ENCODE data around the gene EGF.
"Not testable (repeated sequence)": the region's sequence is repeated elsewhere in the genome, so short reads cannot be mapped to it uniquely, and the experiment has no call there.

The EGF gene

DNA sequence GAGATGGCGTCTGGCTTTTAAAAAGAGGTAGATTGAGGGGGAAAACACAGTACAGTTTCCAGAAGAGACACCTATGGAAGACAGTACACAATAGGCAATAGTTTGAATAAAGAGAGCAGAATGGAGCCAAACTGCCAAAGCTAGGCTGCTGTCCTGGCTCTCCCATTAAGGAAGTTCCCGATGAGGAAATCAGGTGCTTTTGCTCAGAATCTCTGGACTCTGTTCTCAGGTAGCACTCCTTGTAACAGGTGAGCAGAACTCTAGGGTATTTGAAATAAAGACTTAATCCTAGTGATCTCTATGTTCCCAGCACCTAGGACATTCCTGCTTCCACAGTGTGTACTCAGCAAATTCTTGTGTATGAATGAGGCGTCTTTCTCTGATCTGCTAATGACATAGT lies 1.6 kb downstream of the EGF start:
- DNase-seq (ENCODE audit: low read depth in 3 of 3) = no peak

- DNase-seq (ENCODE audit: low read depth in 3 of 3) = no peak
These were observed 2.8 kb downstream of the EGF start for GRCh38 chr4:109915385-109916026.

GRCh38 chr4:109916027-109916409 lies 3.3 kb downstream of the EGF start:
- no peak for DNase-seq (ENCODE audit: low read depth in 3 of 3)

GRCh38 chr4:109921384-109921808 lies 8.7 kb downstream of the EGF start:
- DNase-seq (ENCODE audit: low read depth in 3 of 3) = no peak

DNA sequence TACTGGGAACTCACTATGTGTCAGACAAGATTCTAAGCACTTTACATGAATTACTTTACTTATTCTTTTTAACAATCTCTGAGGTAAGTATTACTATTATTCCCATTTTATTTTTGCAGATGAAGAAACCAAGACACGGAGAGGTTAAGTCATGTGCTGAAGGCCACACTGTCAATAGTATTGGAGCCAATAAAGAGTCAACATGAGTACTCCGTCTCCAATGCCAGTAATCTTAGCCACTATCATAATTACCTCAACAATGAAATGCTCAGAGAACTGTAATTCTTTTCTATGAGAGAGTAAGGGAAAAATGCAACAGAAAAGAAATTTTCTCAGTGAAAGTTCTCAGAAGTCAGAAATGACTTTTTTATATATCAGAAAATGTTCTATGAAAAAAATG lies 12.7 kb downstream of the EGF start:
- no peak for DNase-seq (ENCODE audit: low read depth in 3 of 3)

DNA sequence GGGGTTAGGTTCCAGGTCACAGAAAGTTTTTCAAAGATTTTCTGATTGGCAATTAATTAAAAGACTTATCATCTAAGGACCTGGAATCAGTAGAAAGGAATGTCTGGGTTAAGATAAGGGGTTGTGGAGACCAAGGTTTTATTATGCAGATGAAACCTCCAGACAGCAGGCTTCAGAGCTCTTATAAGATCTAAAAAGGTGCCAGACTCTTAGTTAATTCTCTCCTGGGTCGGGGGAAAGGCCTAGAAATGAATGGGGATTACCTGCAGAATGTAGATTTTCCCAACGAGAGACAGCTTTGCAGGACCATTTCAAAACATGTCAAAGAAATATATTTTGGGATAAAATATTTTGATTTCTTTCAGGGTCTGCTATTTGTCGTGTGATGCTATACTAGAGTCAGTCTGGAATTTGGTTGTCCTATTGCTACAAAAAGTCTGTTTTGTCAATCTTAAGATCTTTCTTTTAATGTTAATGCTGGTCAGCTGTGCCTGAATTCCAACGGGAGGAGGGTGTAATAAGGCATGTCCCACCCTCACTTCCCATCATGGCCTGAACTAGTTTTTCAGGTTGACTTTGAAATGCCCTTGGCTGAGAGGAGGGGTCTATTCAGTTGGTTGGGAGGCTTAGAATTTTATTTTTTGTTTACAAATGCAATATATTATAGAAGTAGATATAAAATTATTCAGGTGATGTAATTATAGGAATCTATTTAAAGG lies 15.8 kb downstream of the EGF start:
- no peak for DNase-seq (ENCODE audit: low read depth in 3 of 3)

- no peak for DNase-seq (ENCODE audit: low read depth in 3 of 3)
These were observed 17.8 kb downstream of the EGF start for GRCh38 chr4:109930464-109930863.

- no peak for DNase-seq (ENCODE audit: low read depth in 3 of 3)
These were observed 18.2 kb downstream of the EGF start for GRCh38 chr4:109930872-109931271.

GRCh38 chr4:109931318-109931717 lies 18.6 kb downstream of the EGF start:
- no peak for DNase-seq (ENCODE audit: low read depth in 3 of 3)

GRCh38 chr4:109937352-109937751 lies 24.7 kb downstream of the EGF start:
- DNase-seq (ENCODE audit: low read depth in 3 of 3) = not testable (repeated sequence)

- DNase-seq (ENCODE audit: low read depth in 3 of 3) = no peak
These were observed 26.5 kb downstream of the EGF start for GRCh38 chr4:109939190-109939589.

- DNase-seq (ENCODE audit: low read depth in 3 of 3) = no peak
These were observed 29.7 kb downstream of the EGF start for GRCh38 chr4:109942292-109942926.

DNA sequence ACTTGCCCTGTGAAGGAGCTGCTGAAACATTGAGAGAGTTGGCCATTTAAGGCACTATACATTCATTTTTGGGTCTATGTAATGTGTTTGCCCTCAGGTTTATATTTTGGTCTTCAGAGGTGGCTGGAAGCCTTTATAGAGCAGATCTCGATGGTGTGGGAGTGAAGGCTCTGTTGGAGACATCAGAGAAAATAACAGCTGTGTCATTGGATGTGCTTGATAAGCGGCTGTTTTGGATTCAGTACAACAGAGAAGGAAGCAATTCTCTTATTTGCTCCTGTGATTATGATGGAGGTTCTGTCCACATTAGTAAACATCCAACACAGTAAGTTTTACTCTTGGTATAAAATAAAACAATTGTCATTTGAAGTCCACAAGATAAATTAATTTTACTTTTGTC lies 31.1 kb downstream of the EGF start:
- no peak for DNase-seq (ENCODE audit: low read depth in 3 of 3)

DNA sequence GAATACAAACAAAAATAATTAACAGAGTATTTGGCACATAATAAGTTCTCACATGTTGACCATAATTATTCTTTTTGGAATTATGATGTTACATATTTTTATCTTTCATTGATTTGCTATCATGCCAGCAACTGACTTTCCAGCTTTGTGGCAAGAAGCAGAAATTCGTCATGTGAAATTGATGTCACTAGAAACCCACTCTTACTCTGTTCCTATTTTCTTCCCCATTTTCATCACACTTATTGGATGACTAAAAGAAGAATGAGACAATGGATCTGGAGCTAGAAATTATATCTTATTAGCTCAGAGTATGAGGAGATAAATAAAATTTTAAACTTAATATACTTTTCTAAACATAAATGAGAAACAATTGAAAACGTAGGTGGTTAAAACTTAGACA lies 31.9 kb downstream of the EGF start:
- DNase-seq (ENCODE audit: low read depth in 3 of 3) = no peak

- DNase-seq (ENCODE audit: low read depth in 3 of 3) = peak in 1 of 3 experiments; percentile 8
These were observed 32.4 kb downstream of the EGF start for GRCh38 chr4:109945056-109945455.

- DNase-seq (ENCODE audit: low read depth in 3 of 3) = no peak
These were observed 33.4 kb downstream of the EGF start for GRCh38 chr4:109946120-109946519.

DNA sequence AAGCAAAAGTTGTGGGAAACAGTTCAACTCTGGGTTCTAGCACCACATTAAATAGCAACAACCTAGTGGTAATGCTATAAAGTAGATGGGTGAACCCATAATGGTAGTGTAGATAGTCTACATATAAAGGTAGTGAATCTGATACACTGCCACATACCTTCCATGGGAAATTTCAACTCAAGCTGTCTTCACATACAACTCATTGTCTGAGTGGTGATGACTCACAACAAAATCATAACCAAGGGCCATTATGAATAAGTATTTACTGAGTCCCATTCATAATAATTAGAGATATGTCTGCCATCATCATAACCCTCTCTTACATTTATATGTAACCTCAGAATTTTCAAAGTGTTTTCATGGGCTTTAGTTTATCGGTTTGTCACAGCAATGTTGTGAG lies 34.8 kb downstream of the EGF start:
- no peak for DNase-seq (ENCODE audit: low read depth in 3 of 3)

DNA sequence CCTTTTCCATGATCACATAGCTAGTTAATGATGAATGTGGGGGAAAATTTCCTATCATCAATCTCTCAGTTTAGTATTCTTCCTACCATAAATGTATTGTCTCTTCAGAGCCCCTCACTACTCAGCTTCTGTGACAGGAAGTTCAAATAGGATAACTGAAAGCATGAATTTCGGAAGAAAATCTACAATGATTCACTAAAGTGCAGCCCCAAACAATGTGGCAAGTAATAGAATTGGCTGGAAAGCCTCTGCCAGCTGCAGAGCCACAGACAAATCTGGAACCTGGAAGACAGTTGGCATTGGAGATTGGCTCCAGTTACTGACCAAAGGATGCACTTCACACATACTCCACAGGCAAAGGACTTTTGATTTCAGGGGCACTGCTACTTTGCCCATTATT lies 35.2 kb downstream of the EGF start:
- DNase-seq (ENCODE audit: low read depth in 3 of 3) = no peak

DNA sequence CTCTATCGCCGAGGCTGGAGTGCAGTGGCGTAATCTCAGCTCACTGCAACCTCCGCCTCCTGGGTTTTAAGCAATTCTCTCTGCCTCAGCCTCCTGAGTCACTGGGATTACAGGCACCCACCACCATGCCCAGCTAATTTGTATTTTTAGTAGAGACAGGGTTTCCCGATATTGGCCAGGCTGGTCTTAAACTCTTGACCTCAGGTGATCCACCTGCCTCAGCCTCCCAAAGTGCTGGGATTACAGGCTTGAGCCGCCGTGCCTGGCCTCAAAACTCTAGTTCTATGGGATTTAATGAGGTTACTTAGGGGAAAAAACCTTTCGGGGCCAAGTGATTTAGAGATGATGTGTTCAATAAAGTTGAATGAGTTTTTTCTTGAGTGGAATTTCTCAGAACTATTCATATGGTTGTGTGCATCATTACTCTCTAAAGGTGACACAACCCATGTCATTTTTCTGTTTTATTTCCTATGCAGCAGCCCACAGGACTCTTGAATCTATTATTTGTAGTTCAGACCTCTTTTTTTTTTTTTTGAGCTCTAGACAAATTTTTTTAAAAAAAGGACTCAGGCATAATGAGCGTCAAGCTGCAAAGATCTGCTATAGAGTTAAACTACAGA lies 36.5 kb downstream of the EGF start:
- not testable (repeated sequence) for DNase-seq (ENCODE audit: low read depth in 3 of 3)

DNA sequence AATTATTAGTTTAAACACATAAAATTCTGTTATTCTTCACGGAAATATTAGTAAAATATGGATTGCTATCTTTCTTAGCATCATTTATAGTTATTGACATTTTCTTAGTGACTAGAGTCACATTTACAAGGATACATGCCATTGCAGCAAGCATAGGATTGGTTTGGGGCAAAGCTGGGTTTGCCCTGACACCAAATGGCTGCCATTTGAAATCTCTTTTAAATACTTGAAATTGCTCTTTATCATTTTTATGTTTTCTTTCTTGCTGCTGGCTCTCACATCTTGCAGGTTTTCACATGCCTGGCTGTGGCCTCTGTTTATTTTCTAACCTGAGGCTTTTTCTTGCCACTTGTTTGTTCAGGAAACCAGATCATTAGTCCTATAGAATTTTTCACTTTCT lies 39.9 kb downstream of the EGF start:
- DNase-seq (ENCODE audit: low read depth in 3 of 3) = no peak

DNA sequence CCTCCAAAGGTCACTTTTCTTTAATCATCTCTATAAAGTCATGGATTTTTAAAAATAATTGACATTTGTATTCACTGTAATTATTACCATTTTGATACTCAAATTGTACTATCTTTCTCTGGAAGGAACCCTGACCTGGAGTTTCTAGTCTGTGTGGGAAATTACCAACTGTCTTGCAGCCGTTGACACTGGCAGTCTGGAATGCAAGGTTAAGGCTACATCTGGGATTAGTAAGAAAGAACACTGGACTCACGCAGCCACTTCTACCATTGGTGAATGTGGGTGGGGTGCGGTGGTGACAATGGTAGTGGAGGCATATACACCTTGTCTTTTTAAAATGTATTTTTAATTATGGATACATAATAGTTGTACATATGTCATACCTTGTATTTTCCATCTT lies 40.9 kb downstream of the EGF start:
- no peak for DNase-seq (ENCODE audit: low read depth in 3 of 3)

GRCh38 chr4:109955146-109955545 lies 42.5 kb downstream of the EGF start:
- DNase-seq (ENCODE audit: low read depth in 3 of 3) = no peak

- no peak for DNase-seq (ENCODE audit: low read depth in 3 of 3)
These were observed 44.5 kb downstream of the EGF start for GRCh38 chr4:109957227-109957626.
